Stomach (tissue), 9 donors: ENCODE data around the gene MYO10. TPM values are rescaled to one million over a fixed set of nuclear protein-coding genes. Genes with fewer than 3 reads are reported as not detected.

Experiments
- DNase-seq, 2 donors: peaks; one replicate each; pipeline versions ENCODE4 v3.0.0 to v3.0.0-alpha.2; 2013 to 2019
- H3K27ac ChIP-seq, 5 donors: fragments of 200-600 bp in 4 of 5; sonication (generic) in 4 of 5; one replicate each; pipeline ENCODE4 v1.5.1; 2013 to 2019; ENCODE audit warnings: mild to moderate bottlenecking in 1 of 5, moderate library complexity in 1 of 5
- H3K27me3 ChIP-seq, 3 donors: fragments of 200-600 bp; sonication (generic); one replicate each; pipeline ENCODE4 v1.5.1; 2017 to 2019; ENCODE audit warnings: mixed run types in 1 of 3
- H3K36me3 ChIP-seq, 4 donors: fragments of 200-600 bp; sonication (generic); 1 replicate in 3 of 4; 2 replicates in 1 of 4; pipeline ENCODE4 v1.5.1; 2016 to 2019
- H3K4me1 ChIP-seq, 4 donors: fragments of 200-600 bp; sonication (generic); one replicate each; pipeline ENCODE4 v1.5.1; 2016 to 2019
- H3K4me3 ChIP-seq, 4 donors: fragments of 200-600 bp; sonication (generic) in 3 of 4; one replicate each; pipeline ENCODE4 v1.5.1; 2016 to 2019; ENCODE audit warnings: mild to moderate bottlenecking in 1 of 4
- H3K9me3 ChIP-seq, 4 donors: fragments of 200-600 bp; sonication (generic); one replicate each; pipeline ENCODE4 v1.5.1; 2016 to 2019
- EP300 ChIP-seq: sonication (generic); formaldehyde crosslinking; IDR thresholded peaks from one replicate; pipeline ENCODE4 v1.6.1; 2017; ENCODE audit warnings: antibody characterized with exemption
- POLR2A ChIP-seq, 4 donors: fragments of 450-650 bp; IDR thresholded peaks; one replicate each; pipeline ENCODE4 v1.6.1; 2016; ENCODE audit warnings: antibody characterized with exemption in 4 of 4, control low read depth in 2 of 4, mild to moderate bottlenecking in 1 of 4, moderate library complexity in 1 of 4
- POLR2AphosphoS5 ChIP-seq, 3 donors: sonication (generic); formaldehyde crosslinking; IDR thresholded peaks; one replicate each; pipeline ENCODE4 v1.6.1; 2016; ENCODE audit warnings: antibody characterized with exemption in 3 of 3
- WGBS, 5 donors: extraction: QIAGEN DNeasy Blood & Tissue Kit in 3 of 5; methylation state at CpG; one replicate each; pipeline versions ENCODE4 v1.1.5 to v1.1.7; 2013 to 2018; 5-methylcytosine and 5-hydroxymethylcytosine counted together
- intact Hi-C: fragments of 100-400 bp; cut with DNase I; formaldehyde crosslinking; loops from one replicate; pipeline ENCODE4 v1.15.1; 2023; ENCODE audit warnings: low total_unique reads
- polyA plus RNA-seq, 3 donors: library from polyadenylated mRNA; stranded (reverse); fragments of 200-250 nt; gene quantifications; one replicate each; pipeline ENCODE4 v1.2.3, GENCODE V29; 2013
- total RNA-seq, 5 donors: library from RNA; depleted of rRNA; stranded (reverse); fragments of >200 nt; gene quantifications; one replicate each; pipeline versions ENCODE4 v1.1.0 to v1.2.3, GENCODE V29; 2014 to 2016
- TF ChIP-seq, protein P1 (sequence below), 7 experiments: fragments of 450-650 bp in 4 of 7; fragments of 200-600 bp in 3 of 7; sonication (generic) in 3 of 7; IDR thresholded peaks; one replicate each; pipeline ENCODE4 v1.5.1; 2016 to 2019; ENCODE audit warnings: antibody characterized with exemption in 7 of 7, control low read depth in 2 of 7, mild to moderate bottlenecking in 1 of 7
- donor health status: healthy with polysubstance abuse.
- donor health status: Bipolar disorder and iron deficiency.
- donor health status: healthy.

MYO10 gene
- total and polyA plus RNA-seq, 8 donors: 6.8 to 233 (median 76.5) TPM

DNA sequence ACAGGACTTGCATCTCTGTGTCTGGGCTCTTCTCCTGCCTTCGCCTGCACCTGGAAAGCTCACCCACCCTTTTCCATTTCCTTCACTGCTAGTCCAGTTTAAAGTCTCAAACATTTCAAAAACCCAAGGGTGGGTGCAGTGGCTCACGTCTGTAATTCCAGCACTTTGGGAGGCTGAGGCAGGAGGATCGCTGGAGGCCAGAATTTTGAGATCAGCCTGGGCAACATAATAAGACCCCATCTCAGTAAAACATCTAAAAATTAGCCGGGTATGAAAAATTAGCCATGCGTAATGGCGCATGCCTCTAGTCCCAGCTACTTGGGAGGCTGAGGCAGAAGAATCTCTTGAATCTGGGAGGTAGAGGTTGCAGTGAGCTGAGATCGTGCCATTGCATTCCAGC, 179.4 kb downstream of the MYO10 start:
- H3K27me3 ChIP-seq: no peaks in the 10 kb centered on the region
- no peak overlapping the region for H3K27ac ChIP-seq
- H3K9me3 ChIP-seq: no peaks in the 10 kb centered on the region
- H3K4me3 ChIP-seq: no peak overlapping the region
- DNase-seq: no peak
- H3K36me3 ChIP-seq: peaks cover 26 to 87% (median 59%) of the 10 kb centered on the region in 4 donors
- WGBS, 5 donors: 89 to 97% (median 93%) methylated on average over 7 of the region's 7 CpGs
- intact Hi-C loops: no loop called here
- H3K4me1 ChIP-seq: peaks cover 0 to 29% (median 19%) of the 10 kb centered on the region in 4 donors
- TF ChIP-seq, protein P1, sequence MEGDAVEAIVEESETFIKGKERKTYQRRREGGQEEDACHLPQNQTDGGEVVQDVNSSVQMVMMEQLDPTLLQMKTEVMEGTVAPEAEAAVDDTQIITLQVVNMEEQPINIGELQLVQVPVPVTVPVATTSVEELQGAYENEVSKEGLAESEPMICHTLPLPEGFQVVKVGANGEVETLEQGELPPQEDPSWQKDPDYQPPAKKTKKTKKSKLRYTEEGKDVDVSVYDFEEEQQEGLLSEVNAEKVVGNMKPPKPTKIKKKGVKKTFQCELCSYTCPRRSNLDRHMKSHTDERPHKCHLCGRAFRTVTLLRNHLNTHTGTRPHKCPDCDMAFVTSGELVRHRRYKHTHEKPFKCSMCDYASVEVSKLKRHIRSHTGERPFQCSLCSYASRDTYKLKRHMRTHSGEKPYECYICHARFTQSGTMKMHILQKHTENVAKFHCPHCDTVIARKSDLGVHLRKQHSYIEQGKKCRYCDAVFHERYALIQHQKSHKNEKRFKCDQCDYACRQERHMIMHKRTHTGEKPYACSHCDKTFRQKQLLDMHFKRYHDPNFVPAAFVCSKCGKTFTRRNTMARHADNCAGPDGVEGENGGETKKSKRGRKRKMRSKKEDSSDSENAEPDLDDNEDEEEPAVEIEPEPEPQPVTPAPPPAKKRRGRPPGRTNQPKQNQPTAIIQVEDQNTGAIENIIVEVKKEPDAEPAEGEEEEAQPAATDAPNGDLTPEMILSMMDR (IDR thresholded peaks at IDR 0.05): no peak
- TF ChIP-seq POLR2A (IDR thresholded peaks at IDR 0.05) (no peak), POLR2AphosphoS5 (IDR thresholded peaks at IDR 0.05) (no peak), EP300 (no peak)

DNA sequence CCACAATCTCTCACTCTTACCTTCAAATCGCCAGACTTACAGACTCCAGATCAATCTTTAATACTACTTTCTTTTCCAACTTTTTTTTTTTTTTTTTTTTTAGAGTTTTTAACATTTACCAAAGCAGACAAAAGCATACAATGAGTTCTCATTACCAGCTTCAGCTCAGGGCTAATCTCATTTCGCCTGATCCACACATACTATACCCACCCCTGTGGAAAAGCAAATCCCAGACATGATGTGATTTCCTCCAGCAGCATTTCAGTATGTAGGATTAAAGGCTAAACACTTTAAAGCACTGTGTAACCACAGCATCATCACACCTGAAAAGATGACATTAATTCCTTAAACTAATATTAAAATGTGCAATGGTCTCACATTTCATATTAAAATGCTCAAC, 180.4 kb downstream of the MYO10 start:
- peaks cover 18 to 87% (median 55%) of the 10 kb centered on the region in 4 donors for H3K36me3 ChIP-seq
- H3K9me3 ChIP-seq: no peaks in the 10 kb centered on the region
- DNase-seq: no peak
- H3K4me1 ChIP-seq: peaks cover 0 to 30% (median 21%) of the 10 kb centered on the region in 4 donors
- TF ChIP-seq POLR2A (IDR thresholded peaks at IDR 0.05): no peak
- no peak for TF ChIP-seq POLR2AphosphoS5 (IDR thresholded peaks at IDR 0.05)
- TF ChIP-seq EP300: no peak
- TF ChIP-seq, protein P1 (IDR thresholded peaks at IDR 0.05): no peak
- 64 to 93% (median 84%) methylated on average over 2 of the region's 2 CpGs for WGBS, 5 donors
- no peak overlapping the region for H3K27ac ChIP-seq
- no peaks in the 10 kb centered on the region for H3K27me3 ChIP-seq
- H3K4me3 ChIP-seq: no peak overlapping the region
- intact Hi-C loops: no loop called here

DNA sequence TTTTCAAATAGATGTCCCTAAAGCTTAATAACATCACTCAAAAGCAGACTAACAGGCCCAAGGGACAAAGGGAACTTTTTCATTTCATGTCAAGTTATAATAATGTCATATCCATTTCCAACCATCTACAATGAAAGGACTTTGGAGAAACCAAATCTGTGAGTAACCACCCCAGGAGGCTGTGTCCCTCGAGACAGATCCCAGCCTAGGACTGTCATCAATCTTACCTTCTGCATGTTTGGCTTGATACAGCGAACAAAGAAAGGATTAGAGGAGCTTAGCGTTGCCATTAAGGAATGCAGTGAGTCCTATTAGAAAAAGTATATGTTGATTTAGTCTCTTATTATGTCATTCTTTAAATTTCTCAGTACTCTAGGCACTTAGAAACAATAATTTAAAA, 181.5 kb downstream of the MYO10 start:
- no peak for DNase-seq
- WGBS, 5 donors: 55 to 84% (median 77%) methylated on average over 3 of the region's 3 CpGs
- Histone ChIP-seq H3K4me3 (no peak overlapping the region), H3K9me3 (no peaks in the 10 kb centered on the region), H3K27ac (no peak overlapping the region), H3K27me3 (no peaks in the 10 kb centered on the region), H3K36me3 (peaks cover 18 to 88% (median 50%) of the 10 kb centered on the region in 4 donors), H3K4me1 (peaks cover 0 to 25% (median 18%) of the 10 kb centered on the region in 4 donors)
- TF ChIP-seq EP300: no peak
- TF ChIP-seq, protein P1 (IDR thresholded peaks at IDR 0.05): no peak
- no peak for TF ChIP-seq POLR2A (IDR thresholded peaks at IDR 0.05)
- intact Hi-C loops: no loop called here

DNA sequence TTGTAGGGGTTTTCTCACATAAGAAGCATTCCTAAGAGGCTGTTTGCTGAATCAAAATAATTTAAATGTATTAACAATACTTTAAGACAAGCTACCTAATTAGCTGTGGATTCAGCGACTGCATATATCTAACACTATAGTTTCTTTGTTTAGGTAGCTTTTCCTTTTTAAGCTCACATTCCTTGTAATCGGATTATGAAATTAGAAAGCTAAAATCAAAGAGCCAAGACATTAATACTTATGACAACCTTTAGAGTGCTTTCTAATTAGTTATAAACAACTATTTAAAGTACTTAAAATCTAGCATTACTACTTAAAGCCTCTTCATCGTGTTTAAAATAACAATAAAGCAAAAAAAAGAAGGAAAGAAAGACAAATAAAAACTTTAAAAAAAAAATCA, 182.0 kb downstream of the MYO10 start:
- DNase-seq: no peak
- H3K4me1 ChIP-seq: peaks cover 0 to 20% (median 14%) of the 10 kb centered on the region in 4 donors
- no peak overlapping the region for H3K27ac ChIP-seq
- H3K9me3 ChIP-seq: no peaks in the 10 kb centered on the region
- H3K36me3 ChIP-seq: peaks cover 13 to 87% (median 50%) of the 10 kb centered on the region in 4 donors
- no peak overlapping the region for H3K4me3 ChIP-seq
- H3K27me3 ChIP-seq: no peaks in the 10 kb centered on the region
- TF ChIP-seq POLR2A (IDR thresholded peaks at IDR 0.05) (no peak), EP300 (no peak), POLR2AphosphoS5 (IDR thresholded peaks at IDR 0.05) (no peak)
- TF ChIP-seq, protein P1 (IDR thresholded peaks at IDR 0.05): no peak
- intact Hi-C loops: no loop called here
- WGBS, 5 donors: 67 to 84% (median 74%) methylated on average over 3 of the region's 3 CpGs
